Stimulated activated CD8-positive, alpha-beta memory T cell treated with anti-CD3 and anti-CD28 coated beads, Interleukin-15, amount 100 ng/mL, for 1 hour (primary cell): ENCODE results near the gene FRG1.
"Not testable (repeated sequence)": the region's sequence is repeated elsewhere in the genome, so short reads cannot be mapped to it uniquely, and the experiment has no call there.

ENCODE experiments used
- DNase-seq: peaks from one replicate; pipeline ENCODE4 v3.0.0-alpha.2; 2020; ENCODE audit warnings: low read depth

Gene FRG1

GRCh38 chr4:189985651-189986243 is 45.1 kb downstream of the FRG1 start:
- DNase-seq: not testable (repeated sequence)

GRCh38 chr4:189988877-189989431 is 48.3 kb downstream of the FRG1 start:
- DNase-seq: no peak

- not testable (repeated sequence) for DNase-seq
These were observed 49.3 kb downstream of the FRG1 start for GRCh38 chr4:189989941-189990340.
